HepG2 (cell line): Measurements from ENCODE around the gene DCUN1D4. TPM values are rescaled to one million over a fixed set of nuclear protein-coding genes. Genes with fewer than 3 reads are reported as not detected.

Source experiments
- ATAC-seq: fragments of 200-7000 bp; cut with Tn5 transposase; 3 replicates; pipeline ENCODE4 v1.9.1; 2020; ENCODE audit warnings: mild to moderate bottlenecking, moderate library complexity
- BruUV-seq: library from RNA; stranded (reverse); fragments of 400-500 nt; replicated peaks from 2 replicates; lab custom pipeline; 2021; lab: Mats Ljungman, UMichigan
- CTCF ChIA-PET: fragments of 300-600 bp; formaldehyde crosslinking; extraction: SDS; loops from one replicate; lab custom pipeline; 2021; ENCODE audit warnings: low total read pairs, inconsistent platforms, low intra/inter-chr PET ratio; lab: Yijun Ruan, JAX
- POLR2A ChIA-PET: fragments of 350-600 bp; sonication (Branson Sonifier 250); formaldehyde crosslinking; loops from one replicate; lab custom pipeline; 2020; ENCODE audit warnings: antibody characterized with exemption, inconsistent platforms; lab: Yijun Ruan, JAX
- DNase-seq: peaks from one replicate; pipeline ENCODE4 v3.0.0-alpha.2; 2015; ENCODE audit warnings: low spot score
- FAIRE-seq: peaks from 3 replicates; lab custom pipeline; 2011; peaks lifted over from hg19 to GRCh38; lab: Jason Lieb, UNC
- H2AFZ ChIP-seq: one replicate; pipeline ENCODE4 v1.6.1; 2011; ENCODE audit warnings: low read length, inconsistent platforms
- H3K27ac ChIP-seq: fragments of 300-600 bp; 3 replicates; pipeline ENCODE4 v1.8.0; 2011; ENCODE audit warnings: mixed run types, mild to moderate bottlenecking, mixed read lengths, low read length, inconsistent platforms; ENCODE audit not compliant: insufficient read depth; ENCODE audit errors: extremely low read length
- H3K27me3 ChIP-seq, 2 experiments: fragments of 200-600 bp in 1 of 2; 2 replicates in 1 of 2; 3 replicates in 1 of 2; pipeline versions ENCODE4 v1.6.0 to v1.8.0; 2011; ENCODE audit warnings: low read length in 2 of 2, mild to moderate bottlenecking in 2 of 2, moderate library complexity in 2 of 2, inconsistent platforms in 1 of 2; ENCODE audit not compliant: insufficient read depth in 2 of 2, control insufficient read depth in 1 of 2
- H3K36me3 ChIP-seq, 2 experiments: fragments of 200-600 bp in 1 of 2; replicated peaks in 1 of 2; 2 replicates in 1 of 2; 3 replicates in 1 of 2; pipeline versions ENCODE4 v1.5.1 to v1.8.0; 2011; ENCODE audit warnings: low read length in 2 of 2, inconsistent platforms in 1 of 2; ENCODE audit not compliant: insufficient read depth in 2 of 2, control insufficient read depth in 1 of 2
- H3K4me1 ChIP-seq: 2 replicates; pipeline ENCODE4 v1.5.1; 2012; ENCODE audit warnings: low read length, inconsistent platforms; ENCODE audit not compliant: insufficient read depth
- H3K4me2 ChIP-seq: 2 replicates; pipeline ENCODE4 v1.6.0; 2011; ENCODE audit warnings: low read depth, low read length, inconsistent platforms
- H3K4me3 ChIP-seq, 3 experiments: fragments of 200-600 bp in 1 of 3; sonication (generic), shearing (Covaris generic) in 1 of 3; replicated peaks in 1 of 3; 2 replicates each; pipeline ENCODE4 v1.5.1; 2011 to 2016; ENCODE audit warnings: low read length in 3 of 3, inconsistent platforms in 2 of 3, low read depth in 2 of 3, mild to moderate bottlenecking in 2 of 3, control low read depth in 1 of 3, mixed read lengths in 1 of 3; ENCODE audit not compliant: insufficient read depth in 1 of 3
- H3K79me2 ChIP-seq: one replicate; pipeline ENCODE4 v1.6.1; 2011; ENCODE audit warnings: low read length, inconsistent platforms; ENCODE audit not compliant: insufficient read depth
- H3K9ac ChIP-seq: 2 replicates; pipeline ENCODE4 v1.6.0; 2011; ENCODE audit warnings: mild to moderate bottlenecking, low read depth, low read length, inconsistent platforms; ENCODE audit not compliant: insufficient read depth
- H3K9me3 ChIP-seq: 2 replicates; pipeline ENCODE4 v1.5.1; 2012; ENCODE audit warnings: mild to moderate bottlenecking, low read length
- H4K20me1 ChIP-seq: 2 replicates; pipeline ENCODE4 v1.6.0; 2011; ENCODE audit warnings: inconsistent platforms, mild to moderate bottlenecking, low read length, moderate library complexity; ENCODE audit not compliant: insufficient read depth
- HOXA9 ChIP-seq: sonication (generic); formaldehyde crosslinking; IDR thresholded peaks from 2 replicates; pipeline ENCODE4 v1.8.1; 2022; ENCODE audit warnings: missing genetic modification reagents, mild to moderate bottlenecking, moderate library complexity, borderline replicate concordance
- PAF1 ChIP-seq: IDR thresholded peaks from 2 replicates; pipeline ENCODE4 v1.6.1; 2016; ENCODE audit warnings: missing genetic modification reagents, missing compliant biosample characterization
- SPEN ChIP-seq: sonication (generic); formaldehyde crosslinking; IDR thresholded peaks from 2 replicates; pipeline ENCODE4 v1.5.1; 2020; ENCODE audit warnings: low read depth, mild to moderate bottlenecking, missing genetic modification reagents
- YY1 ChIP-seq: IDR thresholded peaks from 2 replicates; pipeline ENCODE4 v1.6.1; 2011; ENCODE audit warnings: low read length, low read depth, moderate library complexity, mild to moderate bottlenecking; ENCODE audit not compliant: insufficient read depth, insufficient replicate concordance
- ZBTB26 ChIP-seq: IDR thresholded peaks from 2 replicates; pipeline ENCODE4 v1.6.1; 2016; ENCODE audit warnings: missing compliant biosample characterization, missing genetic modification reagents, borderline replicate concordance
- ZMAT5 ChIP-seq: sonication (generic); formaldehyde crosslinking; IDR thresholded peaks from 2 replicates; pipeline ENCODE4 v1.5.0; 2020; ENCODE audit warnings: mild to moderate bottlenecking, low read depth, missing genetic modification reagents, borderline replicate concordance
- ZNF557 ChIP-seq: sonication (generic); formaldehyde crosslinking; IDR thresholded peaks from 2 replicates; pipeline ENCODE4 v1.4.0; 2020; ENCODE audit warnings: missing genetic modification reagents
- ZSCAN30 ChIP-seq: sonication (generic); formaldehyde crosslinking; IDR thresholded peaks from 2 replicates; pipeline ENCODE4 v1.5.0; 2020; ENCODE audit warnings: mild to moderate bottlenecking, missing genetic modification reagents
- WGBS: methylation state at CpG from one replicate; pipeline ENCODE4 v1.1.6; 2017; ENCODE audit warnings: low lambda C conversion rate; 5-methylcytosine and 5-hydroxymethylcytosine counted together
- in situ Hi-C: cut with HindIII; loops from 2 replicates; pipeline ENCODE4 v1.10.0; 2017; ENCODE audit warnings: low pct_unique_long_range_greater_than_20kb; ENCODE audit not compliant: extremely low pct_ligation_motif_present
- intact Hi-C: fragments of 100-400 bp; cut with micrococcal nuclease; formaldehyde crosslinking; loops from one replicate; pipeline ENCODE4 v1.10.0; 2022; ENCODE audit not compliant: unreplicated experiment
- polyA plus RNA-seq, 8 experiments: library from polyadenylated mRNA; depleted of rRNA in 3 of 8; stranded (reverse) in 7 of 8; unstranded in 1 of 8; fragments of >200 nt; fragmentation: Illumina TruSeq in 4 of 8; extraction: Trizol in 4 of 8; gene quantifications; 2 replicates each; pipeline versions ENCODE4 v1.2.1 to v1.2.3, GENCODE V29; 2011 to 2016; ENCODE audit warnings: low read depth in 4 of 8, missing spikeins in 1 of 8, mixed read lengths in 1 of 8; ENCODE audit not compliant: insufficient read depth in 1 of 8
- total RNA-seq, 5 experiments: library from RNA; depleted of rRNA; stranded (reverse); fragments of >200 nt; fragmentation: Illumina TruSeq; extraction: Trizol; gene quantifications; 2 replicates each; pipeline ENCODE4 v1.2.3, GENCODE V29; 2016; ENCODE audit warnings: low read depth in 1 of 5
- TF ChIP-seq, protein P1 (sequence below): sonication (generic); formaldehyde crosslinking; IDR thresholded peaks from 2 replicates; pipeline ENCODE4 v1.8.1; 2023; ENCODE audit warnings: mild to moderate bottlenecking, inconsistent platforms, moderate library complexity, missing genetic modification reagents, borderline replicate concordance

The DCUN1D4 gene
- total and polyA plus RNA-seq, 2 of the 13 experiments (the other 11 are each of a cell fraction or from before 2014, with no cell fraction given) = 27.9 to 44.4 TPM

- no peaks in the 10 kb centered on the region for H4K20me1 ChIP-seq
- DNase-seq (no peak), ATAC-seq (no peak), FAIRE-seq (no peak)
- H3K4me2 ChIP-seq = no peak overlapping the region
- H3K79me2 ChIP-seq = no peaks in the 10 kb centered on the region
- BruUV-seq = no TSS peak
- no peak overlapping the region for H3K4me3 ChIP-seq
- H3K9me3 ChIP-seq = no peaks in the 10 kb centered on the region
- POLR2A ChIA-PET = no interaction called here
- H2AFZ ChIP-seq = no peak overlapping the region
- H3K27me3 ChIP-seq = peaks cover 0 to 2% of the 10 kb centered on the region in 2 experiments; a peak in 2 of 5 replicates
- in situ Hi-C loops (no loop called here), intact Hi-C loops (no loop called here)
- 33% methylated on average over 4 of the region's 4 CpGs for WGBS
- CTCF ChIA-PET = no interaction called here
- H3K4me1 ChIP-seq = no peaks in the 10 kb centered on the region
- H3K27ac ChIP-seq = no peak overlapping the region
- TF ChIP-seq PAF1 (CRISPR knock-in tag) (no peak), SPEN (CRISPR knock-in tag) (no peak), ZNF557 (CRISPR knock-in tag) (no peak), ZBTB26 (CRISPR knock-in tag) (no peak), HOXA9 (no peak), ZSCAN30 (CRISPR knock-in tag) (no peak), ZMAT5 (CRISPR knock-in tag) (no peak), YY1 (no peak)
- TF ChIP-seq, protein P1, sequence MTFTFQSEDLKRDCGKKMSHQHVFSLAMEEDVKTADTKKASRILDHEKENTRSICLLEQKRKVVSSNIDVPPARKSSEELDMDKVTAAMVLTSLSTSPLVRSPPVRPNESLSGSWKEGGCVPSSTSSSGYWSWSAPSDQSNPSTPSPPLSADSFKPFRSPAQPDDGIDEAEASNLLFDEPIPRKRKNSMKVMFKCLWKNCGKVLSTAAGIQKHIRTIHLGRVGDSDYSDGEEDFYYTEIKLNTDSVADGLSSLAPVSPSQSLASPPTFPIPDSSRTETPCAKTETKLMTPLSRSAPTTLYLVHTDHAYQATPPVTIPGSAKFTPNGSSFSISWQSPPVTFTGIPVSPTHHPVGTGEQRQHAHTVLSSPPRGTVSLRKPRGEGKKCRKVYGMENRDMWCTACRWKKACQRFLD (CRISPR knock-in tag) = no peak
- no peaks in the 10 kb centered on the region for H3K36me3 ChIP-seq
- H3K9ac ChIP-seq = no peak overlapping the region
Observed at GRCh38 chr4:51836549-51836948, 6.4 kb upstream of the DCUN1D4 start.
